ENCODE data around the gene BNC1.

BNC1 gene

GRCh38 chr15:83284559-83285283 is at the start of gene BNC1:
TSS of gene BNC1 (minus strand) at chr15:83284664. CDS start at chr15:83284628, 36 bp downstream.
- in situ Hi-C loops (cut with HindIII; ENCODE audit: low pct_ligation_motif_present, low pct_unique_long_range_greater_than_20kb, low sequenced_read_pairs): no loop called here
- no peak for DNase-seq

- in situ Hi-C loops (cut with HindIII; ENCODE audit: low pct_ligation_motif_present, low pct_unique_long_range_greater_than_20kb, low sequenced_read_pairs): no loop called here
- no peak for DNase-seq
Observed at GRCh38 chr15:83327041-83327440, 42.6 kb upstream of the BNC1 start.

- in situ Hi-C loops (cut with HindIII; ENCODE audit: low pct_ligation_motif_present, low pct_unique_long_range_greater_than_20kb, low sequenced_read_pairs): no loop called here
- no peak for DNase-seq
Observed at GRCh38 chr15:83324799-83325198, 40.3 kb upstream of the BNC1 start.

- in situ Hi-C loops (cut with HindIII; ENCODE audit: low pct_ligation_motif_present, low pct_unique_long_range_greater_than_20kb, low sequenced_read_pairs): no loop called here
- peak; percentile 98 for DNase-seq
Observed at GRCh38 chr15:83323296-83323711, 38.8 kb upstream of the BNC1 start.

- in situ Hi-C loops (cut with HindIII; ENCODE audit: low pct_ligation_motif_present, low pct_unique_long_range_greater_than_20kb, low sequenced_read_pairs): no loop called here
- no peak for DNase-seq
Observed at GRCh38 chr15:83322691-83323090, 38.2 kb upstream of the BNC1 start.

GRCh38 chr15:83322061-83322460 is 37.6 kb upstream of the BNC1 start:
- no peak for DNase-seq
- in situ Hi-C loops (cut with HindIII; ENCODE audit: low pct_ligation_motif_present, low pct_unique_long_range_greater_than_20kb, low sequenced_read_pairs): no loop called here

- in situ Hi-C loops (cut with HindIII; ENCODE audit: low pct_ligation_motif_present, low pct_unique_long_range_greater_than_20kb, low sequenced_read_pairs): no loop called here
Observed at GRCh38 chr15:83320844-83321243, 36.4 kb upstream of the BNC1 start.

GRCh38 chr15:83320404-83320803 is 35.9 kb upstream of the BNC1 start:
- in situ Hi-C loops (cut with HindIII; ENCODE audit: low pct_ligation_motif_present, low pct_unique_long_range_greater_than_20kb, low sequenced_read_pairs): no loop called here
- DNase-seq: no peak

More at GRCh38 chr15:83320844-83321243, 36.4 kb upstream of the BNC1 start:
- peak; percentile 41 for DNase-seq

- in situ Hi-C loops (cut with HindIII; ENCODE audit: low pct_ligation_motif_present, low pct_unique_long_range_greater_than_20kb, low sequenced_read_pairs): no loop called here
- DNase-seq: no peak
Observed at GRCh38 chr15:83319771-83320170, 35.3 kb upstream of the BNC1 start.

- in situ Hi-C loops (cut with HindIII; ENCODE audit: low pct_ligation_motif_present, low pct_unique_long_range_greater_than_20kb, low sequenced_read_pairs): no loop called here
- DNase-seq: no peak
Observed at GRCh38 chr15:83318861-83319415, 34.5 kb upstream of the BNC1 start.

- in situ Hi-C loops (cut with HindIII; ENCODE audit: low pct_ligation_motif_present, low pct_unique_long_range_greater_than_20kb, low sequenced_read_pairs): no loop called here
- no peak for DNase-seq
Observed at GRCh38 chr15:83318036-83318435, 33.6 kb upstream of the BNC1 start.

- in situ Hi-C loops (cut with HindIII; ENCODE audit: low pct_ligation_motif_present, low pct_unique_long_range_greater_than_20kb, low sequenced_read_pairs): no loop called here
Observed at GRCh38 chr15:83312071-83312470, 27.6 kb upstream of the BNC1 start.

GRCh38 chr15:83310521-83311456 is 26.3 kb upstream of the BNC1 start:
- DNase-seq: no peak
- in situ Hi-C loops (cut with HindIII; ENCODE audit: low pct_ligation_motif_present, low pct_unique_long_range_greater_than_20kb, low sequenced_read_pairs): no loop called here

More at GRCh38 chr15:83312071-83312470, 27.6 kb upstream of the BNC1 start:
- no peak for DNase-seq

- DNase-seq: no peak
- in situ Hi-C loops (cut with HindIII; ENCODE audit: low pct_ligation_motif_present, low pct_unique_long_range_greater_than_20kb, low sequenced_read_pairs): no loop called here
Observed at GRCh38 chr15:83308671-83309070, 24.2 kb upstream of the BNC1 start.

- DNase-seq: no peak
- in situ Hi-C loops (cut with HindIII; ENCODE audit: low pct_ligation_motif_present, low pct_unique_long_range_greater_than_20kb, low sequenced_read_pairs): no loop called here
Observed at GRCh38 chr15:83306561-83306960, 22.1 kb upstream of the BNC1 start.

GRCh38 chr15:83305704-83306291 is 21.3 kb upstream of the BNC1 start:
- in situ Hi-C loops (cut with HindIII; ENCODE audit: low pct_ligation_motif_present, low pct_unique_long_range_greater_than_20kb, low sequenced_read_pairs): no loop called here
- DNase-seq: no peak

- in situ Hi-C loops (cut with HindIII; ENCODE audit: low pct_ligation_motif_present, low pct_unique_long_range_greater_than_20kb, low sequenced_read_pairs): no loop called here
- no peak for DNase-seq
Observed at GRCh38 chr15:83304861-83305703, 20.6 kb upstream of the BNC1 start.

GRCh38 chr15:83303535-83303934 is 19.1 kb upstream of the BNC1 start:
- no peak for DNase-seq
- in situ Hi-C loops (cut with HindIII; ENCODE audit: low pct_ligation_motif_present, low pct_unique_long_range_greater_than_20kb, low sequenced_read_pairs): no loop called here
